Putamen (tissue), 1 donor: ENCODE results near the gene NR3C1.
"Not testable (repeated sequence)": the region's sequence is repeated elsewhere in the genome, so short reads cannot be mapped to it uniquely, and the experiment has no call there.

Experiments
- DNase-seq: peaks from one replicate; pipeline ENCODE4 v3.0.0-alpha.2; 2016; ENCODE audit warnings: low spot score

The NR3C1 gene

GRCh38 chr5:143336485-143336884 is 67.0 kb downstream of the NR3C1 start:
- DNase-seq = no peak

- no peak for DNase-seq
Observed at GRCh38 chr5:143334903-143335302, 68.6 kb downstream of the NR3C1 start.

GRCh38 chr5:143334380-143334779 is 69.1 kb downstream of the NR3C1 start:
- DNase-seq = not testable (repeated sequence)

- DNase-seq = no peak
Observed at GRCh38 chr5:143331956-143332355, 71.5 kb downstream of the NR3C1 start.

GRCh38 chr5:143329843-143330242 is 73.6 kb downstream of the NR3C1 start:
- no peak for DNase-seq

- no peak for DNase-seq
Observed at GRCh38 chr5:143328589-143329220, 74.8 kb downstream of the NR3C1 start.

- not testable (repeated sequence) for DNase-seq
Observed at GRCh38 chr5:143325086-143325485, 78.4 kb downstream of the NR3C1 start.

- DNase-seq = not testable (repeated sequence)
Observed at GRCh38 chr5:143322931-143323630, 80.4 kb downstream of the NR3C1 start.

- DNase-seq = peak; percentile 17
Observed at GRCh38 chr5:143322176-143322575, 81.3 kb downstream of the NR3C1 start.

GRCh38 chr5:143319437-143320227 is 83.9 kb downstream of the NR3C1 start:
- no peak for DNase-seq

- no peak for DNase-seq
Observed at GRCh38 chr5:143318833-143319232, 84.7 kb downstream of the NR3C1 start.

GRCh38 chr5:143318270-143318669 is 85.2 kb downstream of the NR3C1 start:
- DNase-seq = peak; percentile 38

- DNase-seq = no peak
Observed at GRCh38 chr5:143316844-143317631, 86.4 kb downstream of the NR3C1 start.

- no peak for DNase-seq
Observed at GRCh38 chr5:143316337-143316736, 87.1 kb downstream of the NR3C1 start.

GRCh38 chr5:143315929-143316328 is 87.6 kb downstream of the NR3C1 start:
- no peak for DNase-seq

- DNase-seq = no peak
Observed at GRCh38 chr5:143315214-143315613, 88.3 kb downstream of the NR3C1 start.

GRCh38 chr5:143314659-143315058 is 88.8 kb downstream of the NR3C1 start:
- no peak for DNase-seq

GRCh38 chr5:143314099-143314498 is 89.4 kb downstream of the NR3C1 start:
- DNase-seq = no peak

- DNase-seq = no peak
Observed at GRCh38 chr5:143313298-143313852, 90.1 kb downstream of the NR3C1 start.

- no peak for DNase-seq
Observed at GRCh38 chr5:143312822-143313221, 90.7 kb downstream of the NR3C1 start.

GRCh38 chr5:143311955-143312354 is 91.5 kb downstream of the NR3C1 start:
- DNase-seq = no peak

GRCh38 chr5:143311428-143311827 is 92.1 kb downstream of the NR3C1 start:
- DNase-seq = no peak
